OCI-LY3 (cell line): ENCODE data around the gene CDC14A.

Source experiments
- H2AFZ ChIP-seq: fragments of 200-600, 300-600 bp; shearing (Covaris generic); 2 replicates; pipeline ENCODE4 v1.6.0; 2014; ENCODE audit warnings: antibody characterized with exemption, low read depth, low read length
- H3K27ac ChIP-seq: fragments of 200-600, 300-600 bp; sonication (generic); 2 replicates; pipeline ENCODE4 v1.5.1; 2014; ENCODE audit warnings: mild to moderate bottlenecking, low read length, moderate library complexity, mixed read lengths
- H3K27me3 ChIP-seq: fragments of 200-600, 300-600 bp; sonication (generic); 2 replicates; pipeline ENCODE4 v1.6.1; 2014; ENCODE audit warnings: low read depth, low read length, mixed read lengths
- H3K36me3 ChIP-seq: fragments of 200-600, 300-600 bp; sonication (generic); replicated peaks from 2 replicates; pipeline ENCODE3; 2014; ENCODE audit warnings: low read depth, low read length, mixed read lengths
- H3K4me1 ChIP-seq: fragments of 300-600, 200-600 bp; sonication (generic); 2 replicates; pipeline ENCODE4 v1.6.1; 2014; ENCODE audit warnings: low read length, mixed read lengths
- H3K4me2 ChIP-seq: fragments of 200-600, 300-600 bp; sonication (generic); 2 replicates; pipeline ENCODE4 v1.6.1; 2014; ENCODE audit warnings: low read length, mixed read lengths
- H3K4me3 ChIP-seq: fragments of 300-600, 200-600 bp; sonication (generic); 2 replicates; pipeline ENCODE4 v1.5.1; 2014; ENCODE audit warnings: antibody characterized with exemption, mild to moderate bottlenecking, low read length, moderate library complexity
- H3K79me2 ChIP-seq: fragments of 300-600, 200-600 bp; shearing (Covaris generic); 2 replicates; pipeline ENCODE4 v1.6.1; 2014; ENCODE audit warnings: mild to moderate bottlenecking, low read length, mixed read lengths
- H3K9ac ChIP-seq: fragments of 300-600, 200-600 bp; shearing (Covaris generic); 2 replicates; pipeline ENCODE4 v1.6.0; 2014; ENCODE audit warnings: mild to moderate bottlenecking, low read length, moderate library complexity
- H3K9me3 ChIP-seq: fragments of 200-600, 300-600 bp; shearing (Covaris generic); 2 replicates; pipeline ENCODE4 v1.6.1; 2014; ENCODE audit warnings: low read length, mixed read lengths; ENCODE audit not compliant: insufficient read depth
- H4K20me1 ChIP-seq: fragments of 200-600, 300-600 bp; sonication (generic); 2 replicates; pipeline ENCODE4 v1.6.1; 2016; ENCODE audit warnings: low read length, mixed read lengths; ENCODE audit not compliant: insufficient read depth
- EZH2phosphoT487 ChIP-seq: fragments of 200-600 bp; shearing (Covaris generic); IDR thresholded peaks from 2 replicates; pipeline ENCODE4 v1.6.1; 2018; ENCODE audit warnings: antibody characterized with exemption, mixed run types, low read depth
- TF ChIP-seq, protein P1 (sequence below): fragments of 200-600, 300-600 bp; sonication (generic); IDR thresholded peaks from 2 replicates; pipeline ENCODE4 v1.5.1; 2014; ENCODE audit warnings: antibody characterized with exemption, low read length, low read depth

The CDC14A gene

DNA sequence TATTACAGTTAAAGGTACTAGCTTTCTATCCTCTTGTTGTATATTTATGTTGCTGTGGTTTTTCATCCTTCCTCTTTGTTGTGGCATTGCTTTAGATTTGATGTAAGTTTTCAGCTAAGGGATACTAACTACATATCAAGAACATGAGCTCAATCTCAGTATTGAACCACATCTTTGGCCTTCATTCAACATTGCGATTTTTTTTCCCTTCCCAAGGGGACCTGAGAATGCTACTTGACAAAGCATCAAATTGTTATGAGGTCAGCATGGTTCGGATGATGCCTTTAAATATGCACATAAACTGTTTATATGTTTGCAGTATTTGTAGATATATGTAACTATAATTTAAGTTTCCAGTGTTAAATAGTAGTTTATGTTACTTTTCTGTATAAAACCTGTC lies 153.9 kb downstream of the CDC14A start:
- no peaks in the 10 kb centered on the region for H3K27me3 ChIP-seq
- H2AFZ ChIP-seq: no peak overlapping the region
- H3K79me2 ChIP-seq: no peaks in the 10 kb centered on the region
- no peak for TF ChIP-seq EZH2phosphoT487
- TF ChIP-seq, protein P1, sequence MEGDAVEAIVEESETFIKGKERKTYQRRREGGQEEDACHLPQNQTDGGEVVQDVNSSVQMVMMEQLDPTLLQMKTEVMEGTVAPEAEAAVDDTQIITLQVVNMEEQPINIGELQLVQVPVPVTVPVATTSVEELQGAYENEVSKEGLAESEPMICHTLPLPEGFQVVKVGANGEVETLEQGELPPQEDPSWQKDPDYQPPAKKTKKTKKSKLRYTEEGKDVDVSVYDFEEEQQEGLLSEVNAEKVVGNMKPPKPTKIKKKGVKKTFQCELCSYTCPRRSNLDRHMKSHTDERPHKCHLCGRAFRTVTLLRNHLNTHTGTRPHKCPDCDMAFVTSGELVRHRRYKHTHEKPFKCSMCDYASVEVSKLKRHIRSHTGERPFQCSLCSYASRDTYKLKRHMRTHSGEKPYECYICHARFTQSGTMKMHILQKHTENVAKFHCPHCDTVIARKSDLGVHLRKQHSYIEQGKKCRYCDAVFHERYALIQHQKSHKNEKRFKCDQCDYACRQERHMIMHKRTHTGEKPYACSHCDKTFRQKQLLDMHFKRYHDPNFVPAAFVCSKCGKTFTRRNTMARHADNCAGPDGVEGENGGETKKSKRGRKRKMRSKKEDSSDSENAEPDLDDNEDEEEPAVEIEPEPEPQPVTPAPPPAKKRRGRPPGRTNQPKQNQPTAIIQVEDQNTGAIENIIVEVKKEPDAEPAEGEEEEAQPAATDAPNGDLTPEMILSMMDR: no peak
- no peaks in the 10 kb centered on the region for H4K20me1 ChIP-seq
- no peaks in the 10 kb centered on the region for H3K4me1 ChIP-seq
- H3K27ac ChIP-seq: no peak overlapping the region
- H3K9me3 ChIP-seq: no peaks in the 10 kb centered on the region
- no peak overlapping the region for H3K4me2 ChIP-seq
- H3K36me3 ChIP-seq: no peaks in the 10 kb centered on the region
- no peak overlapping the region for H3K4me3 ChIP-seq
- no peak overlapping the region for H3K9ac ChIP-seq

DNA sequence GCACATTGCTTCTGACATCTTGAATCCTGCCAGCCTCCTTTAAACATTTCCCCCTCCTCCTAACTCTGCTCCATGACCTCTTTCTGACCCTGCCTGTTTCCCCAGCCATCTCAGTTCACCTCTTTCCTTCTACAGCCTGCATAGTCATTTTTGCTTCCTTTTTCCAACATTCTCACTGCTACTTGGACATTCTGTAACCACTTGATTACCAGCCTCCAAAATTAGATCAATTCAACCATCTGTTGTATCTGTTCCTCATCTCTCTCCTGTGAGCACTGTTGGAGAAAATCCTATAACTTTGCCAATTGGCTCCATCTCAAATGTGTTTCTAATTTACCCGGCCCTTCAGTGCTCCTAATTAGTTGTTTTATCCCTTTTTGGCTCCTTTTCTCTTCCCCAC lies 158.1 kb downstream of the CDC14A start:
- Histone ChIP-seq H3K9me3 (no peaks in the 10 kb centered on the region), H3K9ac (no peak overlapping the region), H3K27me3 (no peaks in the 10 kb centered on the region), H3K27ac (no peak overlapping the region), H4K20me1 (no peaks in the 10 kb centered on the region), H2AFZ (no peak overlapping the region), H3K4me2 (no peak overlapping the region), H3K4me1 (no peaks in the 10 kb centered on the region), H3K79me2 (no peaks in the 10 kb centered on the region), H3K36me3 (no peaks in the 10 kb centered on the region), H3K4me3 (no peak overlapping the region)
- TF ChIP-seq, protein P1: no peak
- no peak for TF ChIP-seq EZH2phosphoT487

DNA sequence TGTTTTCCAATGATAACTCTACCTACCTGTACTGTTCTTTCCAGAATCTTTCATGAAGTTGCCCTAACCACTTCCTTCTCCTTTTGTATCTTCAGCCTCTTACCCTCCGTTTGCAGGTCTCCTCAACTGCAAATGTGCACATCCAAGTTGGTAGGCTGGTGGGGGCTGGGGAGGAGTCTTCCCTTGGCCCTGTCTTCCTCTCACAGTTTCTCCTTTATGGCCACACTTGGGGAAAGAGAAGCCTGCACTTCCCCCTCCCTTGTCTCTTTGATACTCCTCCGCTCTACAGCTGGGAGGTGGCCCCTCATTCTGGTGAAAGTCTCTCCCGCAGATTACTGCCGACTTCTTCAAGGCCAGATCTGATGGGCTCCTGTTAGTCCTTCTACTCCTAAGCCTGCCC lies 158.8 kb downstream of the CDC14A start:
- Histone ChIP-seq H4K20me1 (no peaks in the 10 kb centered on the region), H2AFZ (no peak overlapping the region), H3K4me3 (no peak overlapping the region), H3K27ac (no peak overlapping the region), H3K4me2 (no peak overlapping the region), H3K79me2 (no peaks in the 10 kb centered on the region), H3K9ac (no peak overlapping the region), H3K36me3 (no peaks in the 10 kb centered on the region), H3K27me3 (no peaks in the 10 kb centered on the region), H3K9me3 (no peaks in the 10 kb centered on the region), H3K4me1 (no peaks in the 10 kb centered on the region)
- TF ChIP-seq, protein P1: no peak
- TF ChIP-seq EZH2phosphoT487: no peak

DNA sequence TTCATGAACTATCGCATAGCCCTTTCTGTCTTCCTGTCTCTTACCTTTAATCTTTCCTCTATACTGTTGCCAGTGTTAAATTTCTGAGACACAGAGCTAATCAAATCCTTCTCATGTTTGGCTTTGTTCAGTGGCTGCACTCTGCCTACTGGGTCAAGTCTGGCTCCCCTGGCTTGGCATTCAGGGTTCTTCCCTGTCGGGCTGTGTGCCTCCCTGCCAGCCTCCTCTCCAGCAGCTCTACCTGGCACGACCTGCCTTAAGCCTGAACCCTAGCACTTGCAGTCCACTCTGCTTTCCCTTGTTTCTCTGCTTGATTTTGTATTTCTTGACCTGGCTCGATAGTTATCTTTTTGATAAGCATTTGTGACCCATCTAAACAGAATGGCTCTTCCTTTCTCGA lies 159.5 kb downstream of the CDC14A start:
- H3K4me3 ChIP-seq: no peak overlapping the region
- H3K79me2 ChIP-seq: no peaks in the 10 kb centered on the region
- TF ChIP-seq EZH2phosphoT487: no peak
- TF ChIP-seq, protein P1: no peak
- no peaks in the 10 kb centered on the region for H3K27me3 ChIP-seq
- no peak overlapping the region for H2AFZ ChIP-seq
- H3K4me1 ChIP-seq: no peaks in the 10 kb centered on the region
- H4K20me1 ChIP-seq: no peaks in the 10 kb centered on the region
- no peak overlapping the region for H3K4me2 ChIP-seq
- H3K9me3 ChIP-seq: no peaks in the 10 kb centered on the region
- no peak overlapping the region for H3K9ac ChIP-seq
- no peak overlapping the region for H3K27ac ChIP-seq
- H3K36me3 ChIP-seq: no peaks in the 10 kb centered on the region
